Measurements from ENCODE around the gene MCM7. TPM values are rescaled to one million over a fixed set of nuclear protein-coding genes. Genes with fewer than 3 reads are reported as not detected.

The MCM7 gene
- polyA plus RNA-seq, 1 donor (not counting 4 experiments of a cell fraction or from before 2014, with no cell fraction given): 46.8 TPM

- dilution Hi-C loops (cut with MboI; ENCODE audit: extremely low pct_ligation_motif_present, low sequenced_read_pairs): no loop called here
- H3K9me1 ChIP-seq (ENCODE audit: control insufficient read depth, extremely low read depth, insufficient read depth, low read length): no peaks in the 10 kb centered on the region
- no peak for DNase-seq (ENCODE audit: low read depth, low spot score)
- no peak overlapping the region for H3K4me2 ChIP-seq (ENCODE audit: control insufficient read depth, extremely low read depth, insufficient read depth, low read depth, low read length)
- H3K4me1 ChIP-seq (ENCODE audit: control insufficient read depth, extremely low read depth, insufficient read depth, low read length): no peaks in the 10 kb centered on the region
- H3K36me3 ChIP-seq (ENCODE audit: control insufficient read depth in 2 of 2, extremely low read depth in 1 of 2, insufficient read depth in 2 of 2, low read length in 2 of 2): peaks cover 17 to 44% of the 10 kb centered on the region in 2 experiments
- TF ChIP-seq CTCF (optimal IDR thresholded peaks at IDR 0.05 in 1 of 3, IDR thresholded peaks at IDR 0.05 in 1 of 3, conservative IDR thresholded peaks at IDR 0.05 in 1 of 3; ENCODE audit: extremely low read depth in 1 of 3, insufficient read depth in 2 of 3, low read length in 3 of 3) (peak in 1 of 3 experiments; percentile 15), EZH2 (IDR thresholded peaks at IDR 0.05; ENCODE audit: low read length) (no peak)
- no peak overlapping the region for H3K27ac ChIP-seq (ENCODE audit: control insufficient read depth, insufficient read depth, low read length)
- H4K20me1 ChIP-seq (ENCODE audit: control insufficient read depth, extremely low read depth, insufficient read depth, low read length): no peaks in the 10 kb centered on the region
- no peaks in the 10 kb centered on the region for H3K9me3 ChIP-seq (ENCODE audit: control insufficient read depth, low read depth, low read length)
- H3K4me3 ChIP-seq (ENCODE audit: control insufficient read depth in 2 of 3, extremely low read depth in 1 of 3, insufficient read depth in 2 of 3, low read depth in 1 of 3, low read length in 3 of 3): no peak overlapping the region
- no peak overlapping the region for H2AFZ ChIP-seq (ENCODE audit: control insufficient read depth, low read length)
- H3K79me2 ChIP-seq (ENCODE audit: control insufficient read depth, insufficient read depth, low read length): no peaks in the 10 kb centered on the region
- no peak overlapping the region for H3K9ac ChIP-seq (ENCODE audit: control insufficient read depth, extremely low read depth, insufficient read depth, low read length)
- no peak for FAIRE-seq
- H3K27me3 ChIP-seq (ENCODE audit: control insufficient read depth, extremely low read depth, insufficient read depth, low read length): no peaks in the 10 kb centered on the region
Observed at GRCh38 chr7:100109521-100110163, 8.4 kb upstream of the MCM7 start.

- Histone ChIP-seq H3K79me2 (ENCODE audit: control insufficient read depth, insufficient read depth, low read length) (no peaks in the 10 kb centered on the region), H4K20me1 (ENCODE audit: control insufficient read depth, extremely low read depth, insufficient read depth, low read length) (no peaks in the 10 kb centered on the region), H3K4me2 (ENCODE audit: control insufficient read depth, extremely low read depth, insufficient read depth, low read depth, low read length) (no peak overlapping the region), H2AFZ (ENCODE audit: control insufficient read depth, low read length) (no peak overlapping the region), H3K9me1 (ENCODE audit: control insufficient read depth, extremely low read depth, insufficient read depth, low read length) (no peaks in the 10 kb centered on the region), H3K27ac (ENCODE audit: control insufficient read depth, insufficient read depth, low read length) (no peak overlapping the region), H3K36me3 (ENCODE audit: control insufficient read depth in 2 of 2, extremely low read depth in 1 of 2, insufficient read depth in 2 of 2, low read length in 2 of 2) (peaks cover 10 to 46% of the 10 kb centered on the region in 2 experiments), H3K4me1 (ENCODE audit: control insufficient read depth, extremely low read depth, insufficient read depth, low read length) (no peaks in the 10 kb centered on the region), H3K27me3 (ENCODE audit: control insufficient read depth, extremely low read depth, insufficient read depth, low read length) (no peaks in the 10 kb centered on the region), H3K4me3 (ENCODE audit: control insufficient read depth in 2 of 3, extremely low read depth in 1 of 3, insufficient read depth in 2 of 3, low read depth in 1 of 3, low read length in 3 of 3) (no peak overlapping the region), H3K9ac (ENCODE audit: control insufficient read depth, extremely low read depth, insufficient read depth, low read length) (no peak overlapping the region), H3K9me3 (ENCODE audit: control insufficient read depth, low read depth, low read length) (no peaks in the 10 kb centered on the region)
- dilution Hi-C loops (cut with MboI; ENCODE audit: extremely low pct_ligation_motif_present, low sequenced_read_pairs): no loop called here
- no peak for TF ChIP-seq EZH2 (IDR thresholded peaks at IDR 0.05; ENCODE audit: low read length)
- no peak for TF ChIP-seq CTCF (optimal IDR thresholded peaks at IDR 0.05 in 1 of 3, IDR thresholded peaks at IDR 0.05 in 1 of 3, conservative IDR thresholded peaks at IDR 0.05 in 1 of 3; ENCODE audit: extremely low read depth in 1 of 3, insufficient read depth in 2 of 3, low read length in 3 of 3)
- FAIRE-seq: no peak
- DNase-seq (ENCODE audit: low read depth, low spot score): no peak
Observed at GRCh38 chr7:100107890-100108289, 6.7 kb upstream of the MCM7 start.

Measured in keratinocyte (primary cell).